Frontal cortex (tissue), 4 donors: Measurements from ENCODE around the gene ATP5PO. TPM values are rescaled to one million over a fixed set of nuclear protein-coding genes. Genes with fewer than 3 reads are reported as not detected.

Source experiments
- DNase-seq, 2 donors: peaks; one replicate each; pipeline ENCODE4 v3.0.0; 2012; ENCODE audit warnings: low spot score in 2 of 2
- FAIRE-seq: peaks from 2 replicates; lab custom pipeline; 2012; peaks lifted over from hg19 to GRCh38; lab: Jason Lieb, UNC
- total RNA-seq: library from RNA; depleted of rRNA; stranded (reverse); fragments of >200 nt; gene quantifications from one replicate; pipeline ENCODE4 v1.2.3, GENCODE V29; 2014
- donor health status: control.
- donor health status: control.
- donor health status: control.

ATP5PO gene
- total RNA-seq, 1 donor from 2014 or later = 183 TPM

DNA sequence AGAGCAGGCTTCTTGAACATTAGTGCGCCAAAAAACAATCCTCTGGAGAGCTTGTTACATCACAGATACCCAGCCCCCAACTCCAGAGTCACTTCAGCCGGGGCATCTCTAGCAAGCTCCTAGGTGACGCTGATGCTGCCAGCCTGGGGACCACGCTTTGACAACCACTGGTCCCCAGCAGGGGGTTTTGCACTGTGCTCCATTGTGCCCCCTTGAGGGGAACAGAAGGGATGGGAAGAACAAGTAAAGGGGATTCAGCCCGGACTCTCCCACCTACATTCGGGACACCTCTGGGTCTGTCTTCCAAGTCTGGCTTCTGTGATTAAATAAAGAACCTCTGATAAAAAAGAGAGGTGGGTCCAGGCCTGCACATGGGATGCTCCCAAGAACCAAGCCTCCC lies 60.4 kb downstream of the ATP5PO start:
- no peak for FAIRE-seq
- no peak for DNase-seq

DNA sequence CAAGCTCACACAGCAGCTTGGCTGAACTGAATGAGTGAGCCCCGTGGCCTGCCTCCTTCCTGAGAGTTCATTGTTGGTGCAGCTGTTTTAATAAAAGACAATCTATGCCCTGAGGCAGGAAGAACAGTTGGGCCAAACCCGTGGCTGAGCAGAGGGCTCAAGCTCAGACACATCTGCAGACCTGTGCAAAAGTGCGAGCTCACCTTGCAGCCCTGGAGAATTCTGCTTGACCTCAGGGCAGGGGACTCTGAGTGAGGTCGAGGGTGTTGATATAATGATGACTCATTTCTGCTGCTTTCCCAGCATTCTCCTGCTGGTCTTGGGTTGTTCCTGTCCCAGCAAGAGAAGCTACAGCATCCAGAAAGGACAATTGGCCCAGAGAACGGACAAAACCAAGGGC lies 61.0 kb downstream of the ATP5PO start:
- FAIRE-seq = no peak
- no peak for DNase-seq

Other genes starting within 250 kb of the ATP5PO start
- gene MRPS6, start 157.8 kb upstream of the ATP5PO start, total RNA-seq = 20.0 TPM
- 54.2 TPM for gene SLC5A3, start 157.8 kb upstream of the ATP5PO start, total RNA-seq